ENCODE results near the gene FTH1.

GRCh38 chr11:61918938-61919704 lies 48.3 kb downstream of the FTH1 start:
- no peak for TF ChIP-seq CTCF (conservative IDR thresholded peaks at IDR 0.05; ENCODE audit: low read length)
- no peak for TF ChIP-seq EZH2phosphoT487 (IDR thresholded peaks at IDR 0.05; ENCODE audit: borderline replicate concordance)

All from Loucy (cell line).